Thymus (tissue), 11 donors: ENCODE data around the gene ARHGAP21. TPM values are rescaled to one million over a fixed set of nuclear protein-coding genes. Genes with fewer than 3 reads are reported as not detected.

Experiments
- DNase-seq, 9 donors: peaks; one replicate each; pipeline ENCODE4 v3.0.0-alpha.2; 2013; ENCODE audit warnings: low spot score in 9 of 9, low read depth in 6 of 9, missing footprints in 1 of 9
- H3K27ac ChIP-seq, 2 donors: one replicate each; pipeline ENCODE4 v1.5.1; 2013; ENCODE audit warnings: control low read depth in 1 of 2, low read depth in 1 of 2, low read length in 1 of 2, mild to moderate bottlenecking in 1 of 2, moderate library complexity in 1 of 2
- H3K27me3 ChIP-seq, 2 donors: one replicate each; pipeline ENCODE4 v1.5.1; 2013; ENCODE audit warnings: low read length in 1 of 2; ENCODE audit not compliant: control insufficient read depth in 2 of 2, insufficient read depth in 1 of 2
- H3K36me3 ChIP-seq, 2 donors: one replicate each; pipeline ENCODE4 v1.5.1; 2013; ENCODE audit warnings: low read length in 1 of 2, mild to moderate bottlenecking in 1 of 2, moderate library complexity in 1 of 2; ENCODE audit not compliant: control insufficient read depth in 2 of 2, insufficient read depth in 2 of 2
- H3K4me1 ChIP-seq, 2 donors: one replicate each; pipeline ENCODE4 v1.5.1; 2013; ENCODE audit warnings: low read length in 2 of 2; ENCODE audit not compliant: control insufficient read depth in 2 of 2, insufficient read depth in 2 of 2
- H3K4me3 ChIP-seq, 2 donors: one replicate each; pipeline ENCODE4 v1.5.1; 2013; ENCODE audit warnings: low read length in 2 of 2, control low read depth in 1 of 2, mild to moderate bottlenecking in 1 of 2
- H3K9me3 ChIP-seq, 2 donors: one replicate each; pipeline ENCODE4 v1.5.1; 2013; ENCODE audit warnings: low read length in 1 of 2, mild to moderate bottlenecking in 1 of 2; ENCODE audit not compliant: control insufficient read depth in 2 of 2, insufficient read depth in 1 of 2
- WGBS: extraction: QIAGEN DNeasy Blood & Tissue Kit; methylation state at CpG from one replicate; pipeline ENCODE4 v1.1.7; 2013; 5-methylcytosine and 5-hydroxymethylcytosine counted together
- polyA plus RNA-seq: library from polyadenylated mRNA; stranded (reverse); fragments of 200-250 nt; gene quantifications from one replicate; pipeline ENCODE4 v1.2.3, GENCODE V29; 2013
- total RNA-seq: library from RNA; stranded (reverse); fragments of 120-200 nt; gene quantifications from one replicate; pipeline ENCODE4 v1.2.4, GENCODE V29; 2013
- donor health status: healthy.

Gene ARHGAP21
- total and polyA plus RNA-seq, 2 donors: 20.4 to 23.7 TPM

DNA sequence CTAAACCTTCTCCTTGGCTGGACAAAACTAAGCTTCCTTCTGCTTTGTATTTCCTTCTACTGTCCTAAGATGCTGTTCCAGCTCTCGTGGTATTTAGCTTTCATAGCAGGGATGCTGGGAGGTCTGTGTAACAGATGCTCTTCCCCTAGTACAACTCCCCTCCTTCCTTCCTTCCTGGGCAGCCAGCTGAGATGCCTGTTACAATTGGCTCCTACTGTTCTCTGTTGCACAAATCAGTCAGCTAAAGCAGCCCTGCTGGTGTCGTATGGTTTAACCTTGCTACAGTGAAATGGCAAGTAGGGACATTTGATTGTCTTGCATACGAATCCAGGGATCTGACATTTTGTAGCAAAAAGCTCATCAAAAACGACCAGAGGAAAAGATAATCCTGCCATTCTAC is 143.8 kb downstream of the ARHGAP21 start:
- DNase-seq: no peak
- Histone ChIP-seq H3K4me1 (peaks cover 0 to 3% of the 10 kb centered on the region in 2 donors), H3K36me3 (no peaks in the 10 kb centered on the region), H3K27me3 (no peaks in the 10 kb centered on the region), H3K27ac (no peak overlapping the region), H3K4me3 (no peak overlapping the region), H3K9me3 (peaks cover 0 to 1% of the 10 kb centered on the region in 2 donors)
- WGBS: 64% methylated on average over 4 of the region's 4 CpGs

DNA sequence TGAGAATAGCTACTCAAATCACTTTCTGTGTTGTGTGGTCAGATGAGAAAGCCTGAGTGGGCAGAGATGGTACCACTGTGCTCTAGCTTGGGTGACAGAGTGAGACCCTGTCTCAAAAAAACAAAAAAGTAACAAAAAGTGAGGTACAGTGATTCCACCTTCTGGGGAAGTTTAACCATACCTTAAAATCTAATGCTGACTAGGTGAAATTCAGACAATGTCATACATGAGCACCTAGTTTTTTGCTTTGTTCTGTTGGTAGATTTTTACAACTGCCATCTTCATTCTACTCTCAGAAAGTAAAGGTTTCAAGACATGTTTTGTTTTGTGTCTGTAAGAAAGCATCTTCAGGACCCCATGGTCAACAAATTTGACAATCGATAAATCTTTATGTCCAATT is 144.2 kb downstream of the ARHGAP21 start:
- Histone ChIP-seq H3K27ac (no peak overlapping the region), H3K9me3 (peaks cover 0 to 1% of the 10 kb centered on the region in 2 donors), H3K4me1 (peaks cover 0 to 3% of the 10 kb centered on the region in 2 donors), H3K36me3 (no peaks in the 10 kb centered on the region), H3K4me3 (no peak overlapping the region), H3K27me3 (no peaks in the 10 kb centered on the region)
- 99% methylated on average over 1 of the region's 1 CpG for WGBS
- no peak for DNase-seq

DNA sequence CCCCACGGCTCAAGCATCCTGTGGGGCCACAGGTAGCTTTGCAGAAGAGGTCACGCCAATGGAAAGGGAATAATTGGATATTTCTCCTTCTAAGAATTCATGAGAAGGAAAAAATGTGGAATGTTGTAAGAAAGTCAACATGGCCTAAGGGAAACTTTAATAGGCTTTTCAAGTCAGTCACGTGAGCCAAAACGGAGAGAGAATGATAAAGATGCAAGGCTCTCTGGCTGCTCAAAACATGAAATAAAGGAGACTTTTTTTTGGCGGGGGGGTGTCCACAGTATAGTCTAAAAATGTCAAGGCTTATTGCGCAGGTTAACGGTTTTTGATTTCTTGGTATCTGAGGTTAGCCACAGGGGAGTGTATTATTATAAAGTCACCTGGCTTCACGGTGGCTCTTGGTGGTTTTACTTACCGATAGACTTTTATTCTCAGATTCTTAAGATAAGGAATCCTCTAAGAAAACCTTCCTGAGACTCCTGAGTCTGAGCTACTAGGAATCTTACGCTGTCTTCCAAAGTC is 148.1 kb downstream of the ARHGAP21 start:
- Histone ChIP-seq H3K4me3 (no peak overlapping the region), H3K9me3 (no peaks in the 10 kb centered on the region), H3K36me3 (no peaks in the 10 kb centered on the region), H3K27me3 (no peaks in the 10 kb centered on the region), H3K4me1 (peaks cover 0 to 3% of the 10 kb centered on the region in 2 donors), H3K27ac (no peak overlapping the region)
- no peak for DNase-seq
- 47% methylated on average over 10 of the region's 10 CpGs for WGBS

- DNase-seq: no peak
- no peaks in the 10 kb centered on the region for H3K27me3 ChIP-seq
- H3K36me3 ChIP-seq: no peaks in the 10 kb centered on the region
- H3K9me3 ChIP-seq: no peaks in the 10 kb centered on the region
- H3K27ac ChIP-seq: no peak overlapping the region
- WGBS: 89% methylated on average over 3 of the region's 3 CpGs
- no peak overlapping the region for H3K4me3 ChIP-seq
- peaks cover 0 to 3% of the 10 kb centered on the region in 2 donors for H3K4me1 ChIP-seq
Observed at GRCh38 chr10:24574578-24575155, 149.0 kb downstream of the ARHGAP21 start.

DNA sequence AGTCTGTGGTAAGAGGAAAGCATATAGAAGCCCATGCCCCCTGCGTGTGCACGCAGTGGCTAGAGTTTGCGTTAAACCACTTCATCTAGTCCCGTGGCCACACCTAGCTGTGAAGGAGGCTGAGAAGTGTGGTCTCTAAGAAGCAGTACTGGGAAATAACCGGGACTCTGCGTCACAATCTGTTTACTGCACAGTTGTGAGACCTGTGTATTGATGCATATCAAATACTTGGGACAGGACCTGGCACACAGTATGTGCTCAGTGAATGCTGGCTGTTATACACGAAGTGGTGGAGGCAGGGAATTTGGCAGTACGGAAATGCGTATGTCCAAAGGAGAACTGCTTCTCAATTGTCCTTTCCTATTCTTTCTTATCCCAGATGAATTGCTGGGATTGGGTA is 149.5 kb downstream of the ARHGAP21 start:
- Histone ChIP-seq H3K4me3 (no peak overlapping the region), H3K36me3 (no peaks in the 10 kb centered on the region), H3K27me3 (no peaks in the 10 kb centered on the region), H3K9me3 (no peaks in the 10 kb centered on the region), H3K4me1 (peaks cover 0 to 3% of the 10 kb centered on the region in 2 donors), H3K27ac (no peak overlapping the region)
- WGBS: 96% methylated on average over 9 of the region's 9 CpGs
- no peak for DNase-seq

DNA sequence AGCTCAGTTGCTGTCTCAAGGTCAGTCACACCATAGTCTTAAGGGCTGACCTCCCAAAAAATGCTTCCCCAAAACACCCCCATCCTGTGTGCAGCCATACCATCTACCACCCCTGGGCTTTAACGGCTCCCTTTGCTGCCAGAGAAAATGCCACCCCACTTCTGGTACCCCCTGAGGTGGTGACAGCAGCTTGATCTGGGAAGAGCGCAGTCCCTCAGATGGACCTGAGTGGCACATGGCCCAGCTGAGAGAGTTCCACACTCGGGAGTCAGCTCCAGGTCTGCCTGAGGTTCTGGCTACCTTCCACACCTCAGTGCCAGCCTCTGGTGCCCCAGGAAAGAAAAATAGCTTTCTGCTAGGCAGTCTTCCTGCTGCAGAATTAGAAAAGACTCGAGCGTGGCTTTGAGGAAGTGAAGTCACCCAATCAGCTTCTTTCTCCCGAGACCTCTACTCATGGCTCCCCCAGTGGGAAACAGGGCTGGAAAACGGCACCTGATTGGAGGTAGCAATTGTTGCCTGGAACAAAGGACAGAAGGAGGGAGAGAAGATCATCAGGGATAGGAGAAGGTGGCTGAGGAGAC is 151.7 kb downstream of the ARHGAP21 start:
- DNase-seq: no peak
- 70% methylated on average over 7 of the region's 7 CpGs for WGBS
- no peak overlapping the region for H3K4me3 ChIP-seq

GRCh38 chr10:24570658-24571426 is 152.8 kb downstream of the ARHGAP21 start:
- WGBS: 92% methylated on average over 9 of the region's 9 CpGs
- peaks cover 0 to 3% of the 10 kb centered on the region in 2 donors for H3K4me1 ChIP-seq
- no peak for DNase-seq

More for the DNA sequence above, 151.7 kb downstream of the ARHGAP21 start:
- no peaks in the 10 kb centered on the region for H3K9me3 ChIP-seq
- H3K27me3 ChIP-seq: no peaks in the 10 kb centered on the region
- no peaks in the 10 kb centered on the region for H3K36me3 ChIP-seq
- H3K4me1 ChIP-seq: peaks cover 0 to 3% of the 10 kb centered on the region in 2 donors
- H3K27ac ChIP-seq: no peak overlapping the region

GRCh38 chr10:24569828-24570657 is 153.6 kb downstream of the ARHGAP21 start:
- Histone ChIP-seq H3K27ac (no peak overlapping the region), H3K36me3 (no peaks in the 10 kb centered on the region), H3K27me3 (no peaks in the 10 kb centered on the region), H3K9me3 (no peaks in the 10 kb centered on the region), H3K4me3 (no peak overlapping the region), H3K4me1 (no peaks in the 10 kb centered on the region)
- WGBS: 89% methylated on average over 12 of the region's 12 CpGs
- no peak for DNase-seq

More at GRCh38 chr10:24570658-24571426, 152.8 kb downstream of the ARHGAP21 start:
- H3K27me3 ChIP-seq: no peaks in the 10 kb centered on the region
- no peak overlapping the region for H3K4me3 ChIP-seq
- no peaks in the 10 kb centered on the region for H3K9me3 ChIP-seq
- H3K27ac ChIP-seq: no peak overlapping the region
- H3K36me3 ChIP-seq: no peaks in the 10 kb centered on the region
